IgD-negative memory B cell (primary cell): ENCODE data around the gene GLYR1. TPM values are rescaled to one million over a fixed set of nuclear protein-coding genes. Genes with fewer than 3 reads are reported as not detected.

Source experiments
- H3K27ac Mint-ChIP-seq, 3 donors: one replicate each; pipeline ENCODE4 v1.8.0; 2020 to 2022; ENCODE audit warnings: mild to moderate bottlenecking in 3 of 3, mixed read lengths in 3 of 3, moderate library complexity in 1 of 3
- H3K27me3 Mint-ChIP-seq: one replicate; pipeline ENCODE4 v1.8.0; 2021; ENCODE audit warnings: mixed read lengths
- H3K36me3 Mint-ChIP-seq: one replicate; pipeline ENCODE4 v1.8.0; 2020; ENCODE audit warnings: mild to moderate bottlenecking, mixed read lengths
- H3K4me1 Mint-ChIP-seq, 3 donors: one replicate each; pipeline ENCODE4 v1.8.0; 2020 to 2022; ENCODE audit warnings: mixed read lengths in 3 of 3, mild to moderate bottlenecking in 1 of 3
- H3K4me3 Mint-ChIP-seq, 4 donors: one replicate each; pipeline ENCODE4 v1.8.0; 2020 to 2022; ENCODE audit warnings: mild to moderate bottlenecking in 4 of 4, mixed read lengths in 4 of 4, moderate library complexity in 3 of 4
- H3K9me3 Mint-ChIP-seq, 3 donors: one replicate each; pipeline ENCODE4 v1.8.0; 2020 to 2021; ENCODE audit warnings: mixed read lengths in 3 of 3, mild to moderate bottlenecking in 1 of 3
- polyA plus RNA-seq: library from polyadenylated mRNA; unstranded; fragments of 300-500 nt; fragmentation: Illumina TruSeq; gene quantifications from one replicate; pipeline ENCODE4 v1.2.3, GENCODE V29; 2021

Gene GLYR1
- polyA plus RNA-seq, 1 donor from 2014 or later: 44.2 TPM

- Mint-ChIP-seq H3K4me1 (peaks cover 33 to 43% (median 38%) of the 10 kb centered on the region in 3 donors), H3K36me3 (no peaks in the 10 kb centered on the region)
Measured at GRCh38 chr16:4846503-4846900, 586 bp downstream of the GLYR1 start.

GRCh38 chr16:4840984-4841383 lies 6.1 kb downstream of the GLYR1 start:
- Mint-ChIP-seq H3K27me3 (no peaks in the 10 kb centered on the region), H3K4me1 (peaks cover 6 to 11% (median 10%) of the 10 kb centered on the region in 3 donors), H3K4me3 (no peak overlapping the region), H3K9me3 (no peaks in the 10 kb centered on the region), H3K36me3 (peaks cover 1% of the 10 kb centered on the region), H3K27ac (peak overlapping the region in 1 of 3 donors; percentile 2)

More at GRCh38 chr16:4846503-4846900, 586 bp downstream of the GLYR1 start:
- H3K9me3 Mint-ChIP-seq: no peaks in the 10 kb centered on the region
- peak overlapping the region; percentile 4 to 99 (median 92) for H3K27ac Mint-ChIP-seq
- H3K4me3 Mint-ChIP-seq: peak overlapping the region; percentile 85 to 95 (median 92)
- H3K27me3 Mint-ChIP-seq: no peaks in the 10 kb centered on the region

GRCh38 chr16:4839942-4840341 lies 7.1 kb downstream of the GLYR1 start:
- H3K27me3 Mint-ChIP-seq: no peaks in the 10 kb centered on the region
- H3K4me1 Mint-ChIP-seq: peaks cover 0 to 4% (median 2%) of the 10 kb centered on the region in 3 donors
- no peak overlapping the region for H3K27ac Mint-ChIP-seq
- no peak overlapping the region for H3K4me3 Mint-ChIP-seq
- peaks cover 1% of the 10 kb centered on the region for H3K36me3 Mint-ChIP-seq
- no peaks in the 10 kb centered on the region for H3K9me3 Mint-ChIP-seq

GRCh38 chr16:4837733-4838501 lies 9.2 kb downstream of the GLYR1 start:
- peak overlapping the region in 2 of 3 donors; percentile 35 to 74 for H3K27ac Mint-ChIP-seq

GRCh38 chr16:4836727-4837126 lies 10.4 kb downstream of the GLYR1 start:
- Mint-ChIP-seq H3K27me3 (no peaks in the 10 kb centered on the region), H3K36me3 (peaks cover 3% of the 10 kb centered on the region), H3K27ac (peak overlapping the region in 1 of 3 donors; percentile 10), H3K4me3 (no peak overlapping the region), H3K9me3 (no peaks in the 10 kb centered on the region), H3K4me1 (peaks cover 6 to 15% (median 12%) of the 10 kb centered on the region in 3 donors)

More at GRCh38 chr16:4837733-4838501, 9.2 kb downstream of the GLYR1 start:
- Mint-ChIP-seq H3K4me1 (peaks cover 3 to 10% (median 8%) of the 10 kb centered on the region in 3 donors), H3K36me3 (peaks cover 1% of the 10 kb centered on the region), H3K27me3 (no peaks in the 10 kb centered on the region), H3K9me3 (no peaks in the 10 kb centered on the region), H3K4me3 (no peak overlapping the region)

- Mint-ChIP-seq H3K4me3 (peak overlapping the region in 1 of 4 donors; percentile 45), H3K4me1 (peaks cover 8 to 16% (median 15%) of the 10 kb centered on the region in 3 donors), H3K36me3 (peaks cover 8% of the 10 kb centered on the region), H3K9me3 (no peaks in the 10 kb centered on the region), H3K27ac (peak overlapping the region in 2 of 3 donors; percentile 13 to 66), H3K27me3 (no peaks in the 10 kb centered on the region)
Measured at GRCh38 chr16:4833584-4833983, 13.5 kb downstream of the GLYR1 start.

- Mint-ChIP-seq H3K27me3 (no peaks in the 10 kb centered on the region), H3K9me3 (no peaks in the 10 kb centered on the region), H3K4me3 (no peak overlapping the region), H3K4me1 (peaks cover 8 to 16% (median 15%) of the 10 kb centered on the region in 3 donors), H3K27ac (peak overlapping the region in 1 of 3 donors; percentile 66), H3K36me3 (peaks cover 8% of the 10 kb centered on the region)
Measured at GRCh38 chr16:4832698-4833343, 14.3 kb downstream of the GLYR1 start.

GRCh38 chr16:4831616-4832015 lies 15.5 kb downstream of the GLYR1 start:
- no peak overlapping the region for H3K4me3 Mint-ChIP-seq
- peaks cover 7% of the 10 kb centered on the region for H3K36me3 Mint-ChIP-seq
- H3K9me3 Mint-ChIP-seq: no peaks in the 10 kb centered on the region
- H3K27me3 Mint-ChIP-seq: no peaks in the 10 kb centered on the region
- H3K27ac Mint-ChIP-seq: no peak overlapping the region
- H3K4me1 Mint-ChIP-seq: peaks cover 6 to 16% (median 15%) of the 10 kb centered on the region in 3 donors

GRCh38 chr16:4830408-4830807 lies 16.7 kb downstream of the GLYR1 start:
- Mint-ChIP-seq H3K27me3 (no peaks in the 10 kb centered on the region), H3K36me3 (peaks cover 7% of the 10 kb centered on the region), H3K9me3 (no peaks in the 10 kb centered on the region), H3K4me3 (peak overlapping the region in 1 of 4 donors; percentile 34), H3K4me1 (peaks cover 6 to 16% (median 15%) of the 10 kb centered on the region in 3 donors), H3K27ac (peak overlapping the region in 1 of 3 donors; percentile 53)

- H3K27ac Mint-ChIP-seq: no peak overlapping the region
- no peak overlapping the region for H3K4me3 Mint-ChIP-seq
- peaks cover 7% of the 10 kb centered on the region for H3K36me3 Mint-ChIP-seq
- H3K27me3 Mint-ChIP-seq: no peaks in the 10 kb centered on the region
- H3K4me1 Mint-ChIP-seq: peaks cover 7 to 15% (median 14%) of the 10 kb centered on the region in 3 donors
- no peaks in the 10 kb centered on the region for H3K9me3 Mint-ChIP-seq
Measured at GRCh38 chr16:4828567-4829321, 18.3 kb downstream of the GLYR1 start.

GRCh38 chr16:4826980-4827379 lies 20.1 kb downstream of the GLYR1 start:
- H3K27me3 Mint-ChIP-seq: no peaks in the 10 kb centered on the region
- no peaks in the 10 kb centered on the region for H3K9me3 Mint-ChIP-seq
- H3K4me1 Mint-ChIP-seq: peaks cover 0 to 4% (median 4%) of the 10 kb centered on the region in 3 donors
- H3K36me3 Mint-ChIP-seq: peaks cover 6% of the 10 kb centered on the region
- no peak overlapping the region for H3K4me3 Mint-ChIP-seq
- H3K27ac Mint-ChIP-seq: no peak overlapping the region

GRCh38 chr16:4826526-4826925 lies 20.6 kb downstream of the GLYR1 start:
- peaks cover 6% of the 10 kb centered on the region for H3K36me3 Mint-ChIP-seq
- H3K27ac Mint-ChIP-seq: no peak overlapping the region
- no peaks in the 10 kb centered on the region for H3K9me3 Mint-ChIP-seq
- H3K4me3 Mint-ChIP-seq: no peak overlapping the region
- H3K27me3 Mint-ChIP-seq: no peaks in the 10 kb centered on the region
- H3K4me1 Mint-ChIP-seq: peaks cover 0 to 4% (median 4%) of the 10 kb centered on the region in 3 donors

- no peaks in the 10 kb centered on the region for H3K9me3 Mint-ChIP-seq
- no peaks in the 10 kb centered on the region for H3K27me3 Mint-ChIP-seq
- no peak overlapping the region for H3K27ac Mint-ChIP-seq
- H3K4me1 Mint-ChIP-seq: peaks cover 0 to 2% (median 0%) of the 10 kb centered on the region in 3 donors
- H3K4me3 Mint-ChIP-seq: no peak overlapping the region
- H3K36me3 Mint-ChIP-seq: no peaks in the 10 kb centered on the region
Measured at GRCh38 chr16:4825196-4825595, 21.9 kb downstream of the GLYR1 start.

GRCh38 chr16:4820652-4821051 lies 26.4 kb downstream of the GLYR1 start:
- Mint-ChIP-seq H3K27me3 (no peaks in the 10 kb centered on the region), H3K4me3 (no peak overlapping the region), H3K27ac (no peak overlapping the region), H3K4me1 (peaks cover 0 to 2% (median 0%) of the 10 kb centered on the region in 3 donors), H3K9me3 (no peaks in the 10 kb centered on the region), H3K36me3 (peaks cover 2% of the 10 kb centered on the region)
